ENCODE results near the gene POLD3. TPM values are rescaled to one million over a fixed set of nuclear protein-coding genes. Genes with fewer than 3 reads are reported as not detected.

The POLD3 gene
- total and polyA plus RNA-seq, 2 donors (not counting 1 experiment from before 2014, with no cell fraction given) = 4.6 to 17.6 TPM

DNA sequence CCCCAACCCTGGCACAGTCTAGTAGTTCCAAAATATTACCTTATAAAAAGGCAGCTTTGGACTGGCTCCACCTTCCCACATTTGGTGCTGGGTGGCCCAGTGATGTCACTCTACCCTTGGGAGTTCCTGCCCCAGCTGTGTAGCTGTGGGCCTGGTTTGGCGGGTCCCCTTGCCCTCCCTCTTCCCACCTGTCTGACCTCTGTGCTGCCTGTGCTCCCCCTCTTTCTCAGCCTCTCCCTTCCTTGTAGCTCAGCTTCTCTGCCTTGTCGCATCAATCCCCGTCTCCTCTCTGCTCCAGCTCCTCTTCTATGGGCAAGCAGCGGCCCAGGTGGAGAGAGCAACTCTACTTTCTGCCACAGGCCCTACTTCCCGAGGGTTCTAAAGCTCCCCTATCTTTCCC is 84.2 kb downstream of the POLD3 start:
- WGBS (ENCODE audit: insufficient coverage) = 98% methylated on average over 5 of the region's 5 CpGs
- intact Hi-C loops (cut with micrococcal nuclease) = no loop called here
- Mint-ChIP-seq H3K27me3 (peaks cover 8% of the 10 kb centered on the region), H3K4me1 (no peaks in the 10 kb centered on the region), H3K9me3 (ENCODE audit: insufficient read depth) (no peaks in the 10 kb centered on the region), H3K4me3 (no peak overlapping the region), H3K27ac (no peak overlapping the region)
- H3K9ac ChIP-seq (ENCODE audit: low read length) = no peak overlapping the region
- H3K4me2 ChIP-seq (replicated peaks; ENCODE audit: low read depth, low read length, poor library complexity, severe bottlenecking) = no peak overlapping the region
- no peak overlapping the region for H3K27ac ChIP-seq (ENCODE audit: low read length in 2 of 2)
- no peaks in the 10 kb centered on the region for H3K79me2 ChIP-seq (ENCODE audit: control insufficient read depth, insufficient read depth, low read length)
- no peak for DNase-seq
- no peaks in the 10 kb centered on the region for H3K9me3 ChIP-seq (ENCODE audit: control extremely low read depth in 1 of 3, control insufficient read depth in 2 of 3, insufficient read depth in 1 of 3, low read length in 2 of 3)
- H2AFZ ChIP-seq (ENCODE audit: insufficient read depth, low read depth, low read length, poor library complexity, severe bottlenecking) = no peak overlapping the region
- no peak for ATAC-seq (ENCODE audit: low read depth)
- TF ChIP-seq EZH2 (IDR thresholded peaks at IDR 0.05; ENCODE audit: borderline replicate concordance, insufficient read depth, low read depth, low read length, poor library complexity, severe bottlenecking) = no peak
- TF ChIP-seq CTCF (IDR thresholded peaks at IDR 0.05) = no peak
- no peaks in the 10 kb centered on the region for H3K36me3 ChIP-seq (replicated peaks in 1 of 2; ENCODE audit: control extremely low read depth in 1 of 2, control insufficient read depth in 1 of 2, extremely low read depth in 1 of 2, insufficient read depth in 2 of 2, low read length in 1 of 2)
- H3K4me1 ChIP-seq (ENCODE audit: control insufficient read depth in 2 of 2, insufficient read depth in 2 of 2, low read length in 2 of 2) = no peaks in the 10 kb centered on the region
- no peaks in the 10 kb centered on the region for H4K20me1 ChIP-seq (ENCODE audit: control insufficient read depth, insufficient read depth, low read length, poor library complexity, severe bottlenecking)
- ChIA-PET CTCF (no interaction called here), POLR2A (no interaction called here)
- H3K4me3 ChIP-seq (ENCODE audit: control extremely low read depth in 1 of 5, extremely low read depth in 1 of 5, insufficient read depth in 1 of 5, low read depth in 2 of 5, low read length in 4 of 5) = no peak overlapping the region
- H3K27me3 ChIP-seq (replicated peaks in 1 of 4; ENCODE audit: control extremely low read depth in 1 of 4, control insufficient read depth in 3 of 4, insufficient read depth in 4 of 4, low read length in 3 of 4) = peaks cover 0 to 11% (median 0%) of the 10 kb centered on the region in 4 experiments

GRCh38 chr11:74677131-74677530 is 84.7 kb downstream of the POLD3 start:
- Histone ChIP-seq H3K4me3 (ENCODE audit: control extremely low read depth in 1 of 5, extremely low read depth in 1 of 5, insufficient read depth in 1 of 5, low read depth in 2 of 5, low read length in 4 of 5) (no peak overlapping the region), H2AFZ (ENCODE audit: insufficient read depth, low read depth, low read length, poor library complexity, severe bottlenecking) (no peak overlapping the region), H4K20me1 (ENCODE audit: control insufficient read depth, insufficient read depth, low read length, poor library complexity, severe bottlenecking) (no peaks in the 10 kb centered on the region), H3K9me3 (ENCODE audit: control extremely low read depth in 1 of 3, control insufficient read depth in 2 of 3, insufficient read depth in 1 of 3, low read length in 2 of 3) (no peaks in the 10 kb centered on the region), H3K27me3 (replicated peaks in 1 of 4; ENCODE audit: control extremely low read depth in 1 of 4, control insufficient read depth in 3 of 4, insufficient read depth in 4 of 4, low read length in 3 of 4) (peaks cover 0 to 17% (median 0%) of the 10 kb centered on the region in 4 experiments), H3K9ac (ENCODE audit: low read length) (no peak overlapping the region), H3K4me2 (replicated peaks; ENCODE audit: low read depth, low read length, poor library complexity, severe bottlenecking) (no peak overlapping the region), H3K36me3 (replicated peaks in 1 of 2; ENCODE audit: control extremely low read depth in 1 of 2, control insufficient read depth in 1 of 2, extremely low read depth in 1 of 2, insufficient read depth in 2 of 2, low read length in 1 of 2) (no peaks in the 10 kb centered on the region), H3K4me1 (ENCODE audit: control insufficient read depth in 2 of 2, insufficient read depth in 2 of 2, low read length in 2 of 2) (no peaks in the 10 kb centered on the region), H3K79me2 (ENCODE audit: control insufficient read depth, insufficient read depth, low read length) (no peaks in the 10 kb centered on the region), H3K27ac (ENCODE audit: low read length in 2 of 2) (no peak overlapping the region)
- DNase-seq (no peak), ATAC-seq (ENCODE audit: low read depth) (no peak)
- Mint-ChIP-seq H3K4me1 (no peaks in the 10 kb centered on the region), H3K27me3 (peaks cover 12% of the 10 kb centered on the region), H3K27ac (no peak overlapping the region), H3K9me3 (ENCODE audit: insufficient read depth) (no peaks in the 10 kb centered on the region), H3K4me3 (no peak overlapping the region)
- ChIA-PET CTCF (no interaction called here), POLR2A (no interaction called here)
- TF ChIP-seq EZH2 (IDR thresholded peaks at IDR 0.05; ENCODE audit: borderline replicate concordance, insufficient read depth, low read depth, low read length, poor library complexity, severe bottlenecking) (no peak), CTCF (IDR thresholded peaks at IDR 0.05) (no peak)
- 92% methylated on average over 6 of the region's 6 CpGs for WGBS (ENCODE audit: insufficient coverage)
- intact Hi-C loops (cut with micrococcal nuclease) = no loop called here

Data from B cell (primary cell).